Testis (tissue), 3 donors: ENCODE data around the gene IRF8. TPM values are rescaled to one million over a fixed set of nuclear protein-coding genes. Genes with fewer than 3 reads are reported as not detected.
A peak's percentile ranks its signal among the peaks of the same experiment; 100 is the strongest.

Experiments used
- DNase-seq: peaks from one replicate; pipeline ENCODE4 v3.0.0-alpha.2; 2019
- H3K27ac ChIP-seq, 2 donors: fragments of 200-600 bp; sonication (generic); one replicate each; pipeline ENCODE4 v1.5.1; 2019
- H3K27me3 ChIP-seq: fragments of 200-600 bp; sonication (generic); one replicate; pipeline ENCODE4 v1.5.1; 2019
- H3K36me3 ChIP-seq: fragments of 200-600 bp; sonication (generic); one replicate; pipeline ENCODE4 v1.5.1; 2017; ENCODE audit warnings: low read depth; ENCODE audit errors: missing control alignments
- H3K4me1 ChIP-seq: fragments of 200-600 bp; sonication (generic); one replicate; pipeline ENCODE4 v1.5.1; 2019
- H3K4me3 ChIP-seq, 2 donors: fragments of 200-600 bp; sonication (generic); one replicate each; pipeline ENCODE4 v1.5.1; 2017 to 2019
- H3K9me3 ChIP-seq: fragments of 200-600 bp; sonication (generic); one replicate; pipeline ENCODE4 v1.5.1; 2017
- POLR2A ChIP-seq: fragments of 450-650 bp; IDR thresholded peaks from one replicate; pipeline ENCODE4 v1.6.1; 2017; ENCODE audit warnings: antibody characterized with exemption, mild to moderate bottlenecking, moderate library complexity
- WGBS, 2 donors: methylation state at CpG; one replicate each; pipeline ENCODE4 v1.1.5; 2018; 5-methylcytosine and 5-hydroxymethylcytosine counted together
- intact Hi-C: fragments of 100-400 bp; cut with DNase I; formaldehyde crosslinking; loops from one replicate; pipeline ENCODE4 v1.15.1; 2023; ENCODE audit warnings: low total_unique reads
- polyA plus RNA-seq: library from polyadenylated mRNA; stranded (reverse); fragments of 350-450 nt; fragmentation: Illumina TruSeq; extraction: RNeasy Lipid Tissue Mini Kit (QIAGEN cat#74804); gene quantifications from one replicate; pipeline ENCODE4 v1.2.3, GENCODE V29; 2014; ENCODE audit warnings: low read depth, low replicate concordance; ENCODE audit not compliant: insufficient read depth
- total RNA-seq, 2 donors: library from RNA; depleted of rRNA; stranded (reverse); fragments of >200 nt; gene quantifications; one replicate each; pipeline ENCODE4 v1.2.3, GENCODE V29; 2016
- TF ChIP-seq, protein P1 (sequence below), 3 experiments: fragments of 450-650 bp in 2 of 3; fragments of 200-600 bp in 1 of 3; sonication (generic) in 1 of 3; IDR thresholded peaks; one replicate each; pipeline ENCODE4 v1.5.1; 2016 to 2019; ENCODE audit warnings: antibody characterized with exemption in 3 of 3, mild to moderate bottlenecking in 2 of 3, moderate library complexity in 1 of 3

The IRF8 gene
- total and polyA plus RNA-seq, 3 donors from 2014 or later = 7.2 to 15.0 (median 14.0) TPM

DNA sequence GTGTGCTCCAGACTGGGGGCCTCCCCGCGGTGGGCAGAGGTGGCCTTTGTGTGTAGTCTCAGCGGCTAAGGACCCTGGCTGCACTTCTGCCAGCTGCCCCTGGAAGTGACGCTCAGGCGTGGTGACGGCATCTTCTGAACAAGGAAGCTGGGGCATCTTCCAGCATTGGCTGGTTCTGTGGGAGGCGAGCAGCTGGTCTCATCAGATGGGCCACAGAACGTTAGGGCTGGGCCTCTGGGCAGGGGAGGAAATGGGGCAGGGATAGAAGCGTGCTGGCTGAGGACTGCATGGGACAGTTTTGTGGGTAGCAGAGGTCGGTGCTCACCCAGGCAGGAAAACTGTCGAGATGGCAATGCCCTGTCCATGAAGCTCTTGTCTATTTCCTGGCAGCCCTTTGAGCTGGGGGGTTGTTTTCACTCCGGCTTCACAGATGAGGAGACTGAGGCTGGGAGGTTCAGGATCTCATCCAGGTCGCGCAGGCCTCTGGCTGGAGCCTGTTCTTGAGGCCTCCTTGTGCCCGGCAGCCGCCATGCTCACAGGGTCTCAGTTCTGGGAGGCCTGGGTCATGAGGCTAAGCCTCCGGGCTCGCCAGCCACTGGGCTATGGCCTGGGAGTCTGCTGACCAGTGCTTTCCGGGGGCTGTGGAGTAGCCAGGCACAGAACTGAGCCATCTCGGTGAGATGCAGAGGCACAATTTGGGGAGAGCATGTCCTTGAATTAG is 16.3 kb downstream of the IRF8 start:
- 87 to 95% methylated on average over 15 to 20 of the region's 20 CpGs for WGBS, 2 donors
- intact Hi-C loops = no loop called here

DNA sequence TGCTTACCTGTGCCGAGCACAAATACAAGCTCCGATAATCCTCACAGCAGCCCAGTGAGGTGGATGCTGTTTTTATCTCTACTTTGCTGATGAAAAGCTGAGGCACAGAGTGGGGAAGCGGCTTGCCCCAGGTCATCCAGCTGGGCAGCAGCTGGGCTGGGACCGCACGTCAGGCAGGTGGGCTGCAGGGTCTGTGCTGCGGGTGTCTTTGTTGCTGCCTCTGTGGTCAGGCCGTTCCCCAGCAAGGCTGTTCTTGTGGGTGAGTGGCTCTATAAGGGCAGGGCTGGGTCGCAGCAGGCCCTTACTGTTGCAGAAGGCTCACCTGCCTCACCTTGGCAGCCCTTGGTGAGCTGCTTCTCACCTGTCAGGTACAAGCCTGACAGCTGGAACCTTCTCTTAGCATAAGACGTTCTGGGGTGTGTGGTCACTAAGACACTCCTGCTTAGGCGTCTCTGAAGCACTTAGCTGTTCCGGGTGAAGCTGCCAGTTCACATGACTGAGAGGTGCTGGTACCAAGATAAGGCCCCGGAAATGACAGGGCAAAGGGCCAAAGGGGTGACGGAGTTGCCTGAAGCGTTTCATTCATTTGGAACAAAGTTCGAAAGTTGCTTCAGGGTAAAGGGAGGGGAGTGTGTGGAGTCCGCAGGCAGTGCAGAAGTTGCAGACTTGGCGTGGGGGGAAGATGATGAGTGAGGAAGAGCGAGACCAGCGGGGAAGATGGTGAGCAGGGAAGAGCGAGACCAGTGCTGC is 17.4 kb downstream of the IRF8 start:
- intact Hi-C loops = no loop called here
- H3K9me3 ChIP-seq = no peaks in the 10 kb centered on the region
- H3K36me3 ChIP-seq = no peaks in the 10 kb centered on the region
- H3K4me3 ChIP-seq = no peak overlapping the region
- H3K27me3 ChIP-seq = no peaks in the 10 kb centered on the region
- TF ChIP-seq, protein P1, sequence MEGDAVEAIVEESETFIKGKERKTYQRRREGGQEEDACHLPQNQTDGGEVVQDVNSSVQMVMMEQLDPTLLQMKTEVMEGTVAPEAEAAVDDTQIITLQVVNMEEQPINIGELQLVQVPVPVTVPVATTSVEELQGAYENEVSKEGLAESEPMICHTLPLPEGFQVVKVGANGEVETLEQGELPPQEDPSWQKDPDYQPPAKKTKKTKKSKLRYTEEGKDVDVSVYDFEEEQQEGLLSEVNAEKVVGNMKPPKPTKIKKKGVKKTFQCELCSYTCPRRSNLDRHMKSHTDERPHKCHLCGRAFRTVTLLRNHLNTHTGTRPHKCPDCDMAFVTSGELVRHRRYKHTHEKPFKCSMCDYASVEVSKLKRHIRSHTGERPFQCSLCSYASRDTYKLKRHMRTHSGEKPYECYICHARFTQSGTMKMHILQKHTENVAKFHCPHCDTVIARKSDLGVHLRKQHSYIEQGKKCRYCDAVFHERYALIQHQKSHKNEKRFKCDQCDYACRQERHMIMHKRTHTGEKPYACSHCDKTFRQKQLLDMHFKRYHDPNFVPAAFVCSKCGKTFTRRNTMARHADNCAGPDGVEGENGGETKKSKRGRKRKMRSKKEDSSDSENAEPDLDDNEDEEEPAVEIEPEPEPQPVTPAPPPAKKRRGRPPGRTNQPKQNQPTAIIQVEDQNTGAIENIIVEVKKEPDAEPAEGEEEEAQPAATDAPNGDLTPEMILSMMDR (IDR thresholded peaks at IDR 0.05) = no peak
- no peak for TF ChIP-seq POLR2A
- DNase-seq = peak; percentile 51
- H3K4me1 ChIP-seq = peaks cover 17% of the 10 kb centered on the region
- no peak overlapping the region for H3K27ac ChIP-seq
- WGBS, 2 donors = 71 to 74% methylated on average over 15 to 20 of the region's 20 CpGs

More for the DNA sequence above, 16.3 kb downstream of the IRF8 start:
- no peaks in the 10 kb centered on the region for H3K27me3 ChIP-seq
- no peak overlapping the region for H3K27ac ChIP-seq
- TF ChIP-seq POLR2A = no peak
- TF ChIP-seq, protein P1 (IDR thresholded peaks at IDR 0.05) = no peak
- H3K4me1 ChIP-seq = peaks cover 17% of the 10 kb centered on the region
- H3K36me3 ChIP-seq = no peaks in the 10 kb centered on the region
- H3K9me3 ChIP-seq = no peaks in the 10 kb centered on the region
- no peak for DNase-seq
- no peak overlapping the region for H3K4me3 ChIP-seq

DNA sequence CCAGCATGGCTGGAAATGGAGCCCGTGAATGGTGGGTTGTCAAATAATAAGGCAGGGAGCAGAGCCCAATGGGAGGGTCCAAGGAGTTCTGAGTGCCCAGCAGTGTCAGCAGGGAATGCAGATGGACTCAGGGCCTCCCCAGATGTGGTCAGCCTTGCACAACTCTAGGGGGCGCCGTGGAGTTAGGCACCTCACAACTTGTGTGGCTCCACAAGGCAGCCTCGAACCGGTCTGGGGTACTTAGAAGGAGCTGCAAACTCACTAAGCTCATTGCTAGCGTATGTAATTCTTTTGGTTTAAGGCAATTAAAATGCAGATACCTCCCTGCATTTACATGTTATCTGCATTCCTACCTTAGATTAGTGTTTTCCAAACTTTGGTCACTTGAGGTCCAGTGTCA is 18.1 kb downstream of the IRF8 start:
- intact Hi-C loops = no loop called here
- WGBS, 2 donors = 85 to 95% methylated on average over 6 of the region's 6 CpGs
- no peak for TF ChIP-seq POLR2A
- TF ChIP-seq, protein P1 (IDR thresholded peaks at IDR 0.05) = peak in 1 of 3 experiments; percentile 9
- Histone ChIP-seq H3K9me3 (no peaks in the 10 kb centered on the region), H3K36me3 (no peaks in the 10 kb centered on the region), H3K4me3 (no peak overlapping the region), H3K27ac (no peak overlapping the region), H3K4me1 (peaks cover 12% of the 10 kb centered on the region), H3K27me3 (no peaks in the 10 kb centered on the region)
- no peak for DNase-seq

DNA sequence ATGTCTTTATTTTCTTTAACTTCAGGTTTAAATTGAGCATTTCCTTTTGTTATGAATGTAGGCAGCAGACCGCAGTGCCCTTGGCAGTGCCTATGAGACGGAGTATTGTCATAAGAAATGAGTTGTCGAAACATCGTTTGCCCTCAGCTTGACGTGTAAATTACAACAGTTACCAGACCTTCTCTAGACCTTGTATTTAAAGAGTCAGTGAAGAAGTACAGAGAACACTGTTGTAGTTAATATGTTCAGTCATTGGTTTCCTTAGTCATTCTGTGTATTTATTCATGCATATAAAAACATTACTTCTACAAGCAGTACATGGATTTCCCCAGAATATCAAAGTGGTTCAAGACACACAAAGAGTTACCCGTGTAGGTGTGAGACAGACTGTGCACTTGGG is 19.0 kb downstream of the IRF8 start:
- WGBS, 2 donors = 92 to 94% methylated on average over 6 of the region's 6 CpGs
- intact Hi-C loops = no loop called here
- DNase-seq = no peak
- Histone ChIP-seq H3K27ac (no peak overlapping the region), H3K9me3 (no peaks in the 10 kb centered on the region), H3K27me3 (no peaks in the 10 kb centered on the region), H3K4me1 (peaks cover 4% of the 10 kb centered on the region), H3K4me3 (no peak overlapping the region), H3K36me3 (no peaks in the 10 kb centered on the region)
- TF ChIP-seq, protein P1 (IDR thresholded peaks at IDR 0.05) = no peak
- TF ChIP-seq POLR2A = no peak
